Measurements from ENCODE around the gene EIF4A3. TPM values are rescaled to one million over a fixed set of nuclear protein-coding genes. Genes with fewer than 3 reads are reported as not detected.

EIF4A3 gene
- total RNA-seq, 1 donor from 2014 or later, result 89.9 TPM

DNA sequence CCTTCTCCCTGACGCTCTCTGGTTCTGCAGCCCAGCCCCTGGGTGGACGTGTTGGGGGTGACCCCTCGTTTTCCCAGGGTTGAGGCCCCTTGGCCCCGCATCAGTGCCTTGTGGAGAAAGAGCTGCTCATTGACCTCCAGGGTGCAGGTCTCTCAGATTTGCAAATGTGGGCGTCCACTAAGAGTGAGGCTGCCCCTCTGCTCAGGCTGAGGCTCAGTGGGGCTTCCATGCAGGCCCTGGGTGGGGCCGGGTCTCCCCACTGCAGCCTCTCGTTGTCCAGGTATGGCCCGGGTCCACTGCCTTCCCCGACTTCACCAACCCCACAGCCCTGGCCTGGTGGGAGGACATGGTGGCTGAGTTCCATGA is 36.5 kb downstream of the EIF4A3 start:
- no peak overlapping the region for H3K27ac Mint-ChIP-seq (ENCODE audit: unreplicated experiment)
- DNase-seq (ENCODE audit: low read depth), result no peak
- H3K4me2 ChIP-seq (ENCODE audit: low read length), result no peak overlapping the region
- no peaks in the 10 kb centered on the region for H4K20me1 ChIP-seq (ENCODE audit: insufficient read depth, low read length)
- H3K79me2 ChIP-seq (ENCODE audit: insufficient read depth, low read length), result no peaks in the 10 kb centered on the region
- no peaks in the 10 kb centered on the region for H3K27me3 Mint-ChIP-seq (ENCODE audit: low read depth, unreplicated experiment)
- H2AFZ ChIP-seq (ENCODE audit: low read depth, low read length), result no peak overlapping the region
- H3K36me3 Mint-ChIP-seq (ENCODE audit: low read depth, unreplicated experiment), result peaks cover 18% of the 10 kb centered on the region
- H3K4me1 ChIP-seq (ENCODE audit: insufficient read depth, low read length), result no peaks in the 10 kb centered on the region
- TF ChIP-seq, protein P1, sequence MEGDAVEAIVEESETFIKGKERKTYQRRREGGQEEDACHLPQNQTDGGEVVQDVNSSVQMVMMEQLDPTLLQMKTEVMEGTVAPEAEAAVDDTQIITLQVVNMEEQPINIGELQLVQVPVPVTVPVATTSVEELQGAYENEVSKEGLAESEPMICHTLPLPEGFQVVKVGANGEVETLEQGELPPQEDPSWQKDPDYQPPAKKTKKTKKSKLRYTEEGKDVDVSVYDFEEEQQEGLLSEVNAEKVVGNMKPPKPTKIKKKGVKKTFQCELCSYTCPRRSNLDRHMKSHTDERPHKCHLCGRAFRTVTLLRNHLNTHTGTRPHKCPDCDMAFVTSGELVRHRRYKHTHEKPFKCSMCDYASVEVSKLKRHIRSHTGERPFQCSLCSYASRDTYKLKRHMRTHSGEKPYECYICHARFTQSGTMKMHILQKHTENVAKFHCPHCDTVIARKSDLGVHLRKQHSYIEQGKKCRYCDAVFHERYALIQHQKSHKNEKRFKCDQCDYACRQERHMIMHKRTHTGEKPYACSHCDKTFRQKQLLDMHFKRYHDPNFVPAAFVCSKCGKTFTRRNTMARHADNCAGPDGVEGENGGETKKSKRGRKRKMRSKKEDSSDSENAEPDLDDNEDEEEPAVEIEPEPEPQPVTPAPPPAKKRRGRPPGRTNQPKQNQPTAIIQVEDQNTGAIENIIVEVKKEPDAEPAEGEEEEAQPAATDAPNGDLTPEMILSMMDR (IDR thresholded peaks at IDR 0.05; ENCODE audit: insufficient read depth, low read depth, low read length), result no peak
- TF ChIP-seq EZH2 (IDR thresholded peaks at IDR 0.05; ENCODE audit: insufficient read depth, low read length), result no peak
- FAIRE-seq, result no peak
- H3K4me3 ChIP-seq (ENCODE audit: insufficient read depth, low read depth, low read length), result no peak overlapping the region
- peaks cover 7% of the 10 kb centered on the region for H3K9me3 Mint-ChIP-seq (ENCODE audit: unreplicated experiment)
- no peaks in the 10 kb centered on the region for H3K9me3 ChIP-seq (ENCODE audit: insufficient read depth, low read depth, low read length)
- no peak overlapping the region for H3K4me3 Mint-ChIP-seq (ENCODE audit: unreplicated experiment)
- peaks cover 4% of the 10 kb centered on the region for H3K27me3 ChIP-seq (ENCODE audit: insufficient read depth, low read length)
- H3K9ac ChIP-seq (ENCODE audit: low read length), result no peak overlapping the region
- no peak overlapping the region for H3K27ac ChIP-seq (ENCODE audit: low read depth, low read length)
- no peaks in the 10 kb centered on the region for H3K36me3 ChIP-seq (ENCODE audit: insufficient read depth, low read length)
- H3K4me1 Mint-ChIP-seq (ENCODE audit: low read depth, unreplicated experiment), result no peaks in the 10 kb centered on the region

DNA sequence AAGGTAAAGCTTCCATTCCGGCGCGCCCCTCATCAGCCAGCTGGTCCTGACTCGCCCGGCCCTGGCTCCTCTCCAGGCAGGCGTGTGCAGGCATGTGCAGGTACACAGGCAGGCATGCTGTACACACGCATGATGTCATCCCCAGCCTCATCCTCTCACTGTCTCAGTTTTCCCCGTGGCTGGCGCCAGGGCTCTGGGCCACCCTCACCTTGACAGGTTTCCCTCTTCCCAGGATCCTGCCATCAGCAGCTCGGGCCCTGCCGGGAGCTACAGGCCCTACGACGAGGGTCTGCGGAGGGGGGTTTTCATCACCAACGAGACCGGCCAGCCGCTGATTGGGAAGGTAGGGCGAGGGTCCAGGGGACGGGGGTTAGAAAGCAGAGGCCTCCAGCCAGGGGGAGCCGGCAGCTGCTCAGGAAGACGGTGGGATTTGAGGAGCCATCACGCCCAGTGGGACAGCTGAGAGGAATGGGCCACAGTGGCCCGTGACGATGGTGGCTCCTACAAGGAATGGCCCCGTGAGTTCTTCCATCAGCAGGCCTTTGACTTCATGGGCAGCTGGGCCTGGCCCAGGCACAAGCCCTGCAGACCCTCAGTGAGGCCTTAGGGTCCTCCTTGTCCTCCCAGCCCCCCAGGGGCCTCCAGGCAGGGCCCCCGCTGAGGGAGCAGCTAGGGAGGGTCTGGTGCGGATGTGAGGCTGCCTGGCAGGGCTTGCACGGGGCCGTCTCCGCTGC is 37.0 kb downstream of the EIF4A3 start:
- H3K4me2 ChIP-seq (ENCODE audit: low read length), result no peak overlapping the region
- no peak overlapping the region for H3K4me3 Mint-ChIP-seq (ENCODE audit: unreplicated experiment)
- H3K27ac ChIP-seq (ENCODE audit: low read depth, low read length), result no peak overlapping the region
- H4K20me1 ChIP-seq (ENCODE audit: insufficient read depth, low read length), result no peaks in the 10 kb centered on the region
- H3K27me3 ChIP-seq (ENCODE audit: insufficient read depth, low read length), result peaks cover 5% of the 10 kb centered on the region
- H3K79me2 ChIP-seq (ENCODE audit: insufficient read depth, low read length), result no peaks in the 10 kb centered on the region
- FAIRE-seq (no peak), DNase-seq (ENCODE audit: low read depth) (no peak)
- H3K9me3 ChIP-seq (ENCODE audit: insufficient read depth, low read depth, low read length), result no peaks in the 10 kb centered on the region
- no peak overlapping the region for H3K9ac ChIP-seq (ENCODE audit: low read length)
- TF ChIP-seq, protein P1 (IDR thresholded peaks at IDR 0.05; ENCODE audit: insufficient read depth, low read depth, low read length), result no peak
- TF ChIP-seq EZH2 (IDR thresholded peaks at IDR 0.05; ENCODE audit: insufficient read depth, low read length), result no peak
- no peak overlapping the region for H3K27ac Mint-ChIP-seq (ENCODE audit: unreplicated experiment)
- no peaks in the 10 kb centered on the region for H3K27me3 Mint-ChIP-seq (ENCODE audit: low read depth, unreplicated experiment)
- H2AFZ ChIP-seq (ENCODE audit: low read depth, low read length), result no peak overlapping the region
- H3K36me3 Mint-ChIP-seq (ENCODE audit: low read depth, unreplicated experiment), result peaks cover 15% of the 10 kb centered on the region
- no peaks in the 10 kb centered on the region for H3K36me3 ChIP-seq (ENCODE audit: insufficient read depth, low read length)
- no peak overlapping the region for H3K4me3 ChIP-seq (ENCODE audit: insufficient read depth, low read depth, low read length)
- no peaks in the 10 kb centered on the region for H3K4me1 ChIP-seq (ENCODE audit: insufficient read depth, low read length)
- H3K9me3 Mint-ChIP-seq (ENCODE audit: unreplicated experiment), result peaks cover 4% of the 10 kb centered on the region
- H3K4me1 Mint-ChIP-seq (ENCODE audit: low read depth, unreplicated experiment), result no peaks in the 10 kb centered on the region

DNA sequence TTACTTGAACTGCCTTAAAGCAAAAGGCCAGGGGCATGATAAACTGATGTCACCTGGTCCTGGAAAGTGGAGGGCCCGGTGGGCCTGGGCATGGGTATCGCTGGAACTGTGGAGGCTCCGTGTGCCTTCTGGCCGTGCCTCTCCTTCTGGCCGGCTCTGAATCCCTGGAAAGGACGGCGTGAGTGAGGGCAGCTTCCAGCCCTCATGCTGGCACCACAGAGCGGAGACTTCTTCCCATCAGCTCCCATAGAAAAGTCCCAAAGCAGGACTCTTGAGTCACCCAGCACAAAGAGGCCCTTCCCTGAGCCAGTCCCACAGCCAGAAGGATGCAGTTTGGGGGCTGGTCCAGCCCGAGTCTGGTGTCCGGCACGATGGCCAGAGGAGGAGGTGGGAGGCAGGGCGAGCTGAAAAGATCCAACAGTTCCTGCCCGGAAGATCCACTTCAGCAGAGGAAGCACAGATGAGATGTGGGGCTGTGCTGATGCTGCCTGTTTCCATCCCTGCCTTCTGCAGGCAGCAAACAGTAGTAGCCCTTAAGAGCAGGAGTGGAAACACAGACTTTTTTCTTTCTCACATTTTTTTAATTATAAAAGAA is 37.8 kb downstream of the EIF4A3 start:
- FAIRE-seq, result no peak
- no peak for DNase-seq (ENCODE audit: low read depth)
- peaks cover 8% of the 10 kb centered on the region for H3K36me3 Mint-ChIP-seq (ENCODE audit: low read depth, unreplicated experiment)

More for the DNA sequence above, 37.8 kb downstream of the EIF4A3 start:
- TF ChIP-seq, protein P1 (IDR thresholded peaks at IDR 0.05; ENCODE audit: insufficient read depth, low read depth, low read length), result no peak
- TF ChIP-seq EZH2 (IDR thresholded peaks at IDR 0.05; ENCODE audit: insufficient read depth, low read length), result no peak
- no peaks in the 10 kb centered on the region for H4K20me1 ChIP-seq (ENCODE audit: insufficient read depth, low read length)
- no peak overlapping the region for H3K9ac ChIP-seq (ENCODE audit: low read length)
- no peaks in the 10 kb centered on the region for H3K4me1 Mint-ChIP-seq (ENCODE audit: low read depth, unreplicated experiment)
- H3K36me3 ChIP-seq (ENCODE audit: insufficient read depth, low read length), result no peaks in the 10 kb centered on the region
- H3K79me2 ChIP-seq (ENCODE audit: insufficient read depth, low read length), result no peaks in the 10 kb centered on the region
- no peaks in the 10 kb centered on the region for H3K27me3 Mint-ChIP-seq (ENCODE audit: low read depth, unreplicated experiment)
- H3K9me3 ChIP-seq (ENCODE audit: insufficient read depth, low read depth, low read length), result no peaks in the 10 kb centered on the region
- peak overlapping the region; percentile 26 for H3K27ac Mint-ChIP-seq (ENCODE audit: unreplicated experiment)
- H3K27me3 ChIP-seq (ENCODE audit: insufficient read depth, low read length), result peaks cover 5% of the 10 kb centered on the region
- no peak overlapping the region for H3K4me3 Mint-ChIP-seq (ENCODE audit: unreplicated experiment)
- H3K4me1 ChIP-seq (ENCODE audit: insufficient read depth, low read length), result no peaks in the 10 kb centered on the region
- H3K27ac ChIP-seq (ENCODE audit: low read depth, low read length), result no peak overlapping the region
- H3K9me3 Mint-ChIP-seq (ENCODE audit: unreplicated experiment), result no peaks in the 10 kb centered on the region
- no peak overlapping the region for H2AFZ ChIP-seq (ENCODE audit: low read depth, low read length)
- no peak overlapping the region for H3K4me3 ChIP-seq (ENCODE audit: insufficient read depth, low read depth, low read length)
- H3K4me2 ChIP-seq (ENCODE audit: low read length), result no peak overlapping the region
